Smooth muscle cell (in vitro differentiated cells): ENCODE measurements around the gene MRM3. TPM values are rescaled to one million over a fixed set of nuclear protein-coding genes. Genes with fewer than 3 reads are reported as not detected.

Source experiments
- DNase-seq: peaks from one replicate; lab custom pipeline; 2025; ENCODE audit not compliant: unreplicated experiment; lab: John Stamatoyannopoulos, UW
- H2AFZ ChIP-seq: fragments of 200-600 bp; sonication (generic); 2 replicates; pipeline ENCODE4 v1.6.0; 2016; ENCODE audit warnings: antibody characterized with exemption, low read depth, mild to moderate bottlenecking
- H3F3A ChIP-seq: fragments of 200-600 bp; sonication (generic); 2 replicates; pipeline ENCODE4 v1.6.0; 2017; ENCODE audit warnings: antibody characterized with exemption, low read depth
- H3K27ac ChIP-seq: fragments of 200-600 bp; sonication (generic); 2 replicates; pipeline ENCODE4 v1.5.1; 2016; ENCODE audit warnings: low read depth, mild to moderate bottlenecking
- H3K27me3 ChIP-seq: fragments of 200-600 bp; sonication (generic); 2 replicates; pipeline ENCODE4 v1.6.1; 2016; ENCODE audit warnings: low read depth, mild to moderate bottlenecking
- H3K36me3 ChIP-seq: fragments of 200-600 bp; sonication (generic); 2 replicates; pipeline ENCODE4 v1.5.1; 2016; ENCODE audit warnings: low read depth
- H3K4me1 ChIP-seq: fragments of 200-600 bp; sonication (generic); 2 replicates; pipeline ENCODE4 v1.5.1; 2016; ENCODE audit warnings: low read depth
- H3K4me2 ChIP-seq: fragments of 200-600 bp; sonication (generic); 2 replicates; pipeline ENCODE4 v1.6.0; 2016; ENCODE audit warnings: mild to moderate bottlenecking
- H3K4me3 ChIP-seq: fragments of 200-600 bp; sonication (generic); 2 replicates; pipeline ENCODE4 v1.5.1; 2016; ENCODE audit warnings: mild to moderate bottlenecking
- H3K79me2 ChIP-seq: fragments of 200-600 bp; sonication (generic); 2 replicates; pipeline ENCODE4 v1.6.0; 2016; ENCODE audit warnings: low read depth, mild to moderate bottlenecking
- H3K9ac ChIP-seq: fragments of 200-600 bp; sonication (generic); 2 replicates; pipeline ENCODE4 v1.6.0; 2016; ENCODE audit warnings: low read depth
- H3K9me3 ChIP-seq: fragments of 200-600 bp; sonication (generic); replicated peaks from 2 replicates; pipeline ENCODE4 v1.5.1; 2016; ENCODE audit warnings: low read depth
- H4K20me1 ChIP-seq: fragments of 200-600 bp; sonication (generic); 2 replicates; pipeline ENCODE4 v1.6.0; 2016; ENCODE audit warnings: low read depth
- CTCF ChIP-seq: fragments of 200-600 bp; sonication (generic); IDR thresholded peaks from 2 replicates; pipeline ENCODE4 v1.5.1; 2017; ENCODE audit warnings: borderline replicate concordance, mild to moderate bottlenecking, antibody characterized with exemption; ENCODE audit not compliant: insufficient read depth, poor library complexity, severe bottlenecking
- WGBS: methylation state at CpG from one replicate; pipeline ENCODE4 v1.1.7; 2016; ENCODE audit warnings: low lambda C conversion rate; 5-methylcytosine and 5-hydroxymethylcytosine counted together
- polyA plus RNA-seq: library from polyadenylated mRNA; unstranded; fragments of >200 nt; fragmentation: Nextera tagmentation; extraction: Ambion mirVana; gene quantifications from 2 replicates; pipeline ENCODE4 v1.2.1, GENCODE V29; 2016
- total RNA-seq: library from RNA; depleted of rRNA; stranded (reverse); fragments of >200 nt; gene quantifications from 2 replicates; pipeline ENCODE4 v1.2.3, GENCODE V29; 2014

The MRM3 gene
- total and polyA plus RNA-seq, 2 experiments from 2014 or later = 8.7 to 12.8 TPM

- Histone ChIP-seq H3K4me2 (no peak overlapping the region), H3K9ac (no peak overlapping the region), H3K79me2 (peaks cover 9% of the 10 kb centered on the region), H3K9me3 (no peaks in the 10 kb centered on the region), H3K36me3 (no peaks in the 10 kb centered on the region), H2AFZ (no peak overlapping the region), H3K27ac (no peak overlapping the region), H3K27me3 (no peaks in the 10 kb centered on the region), H4K20me1 (peaks cover 73% of the 10 kb centered on the region), H3F3A (no peaks in the 10 kb centered on the region), H3K4me1 (peaks cover 3% of the 10 kb centered on the region), H3K4me3 (no peak overlapping the region)
- no peak for DNase-seq
- 94% methylated on average over 33 of the region's 33 CpGs for WGBS
- TF ChIP-seq CTCF = no peak
Observed at GRCh38 chr17:806781-807522, 24.8 kb downstream of the MRM3 start.

GRCh38 chr17:807523-808294 lies 25.6 kb downstream of the MRM3 start:
- H3K27me3 ChIP-seq = no peaks in the 10 kb centered on the region
- H3K36me3 ChIP-seq = no peaks in the 10 kb centered on the region
- no peak overlapping the region for H2AFZ ChIP-seq
- H3K4me3 ChIP-seq = no peak overlapping the region
- no peaks in the 10 kb centered on the region for H3K9me3 ChIP-seq
- TF ChIP-seq CTCF = no peak
- peaks cover 9% of the 10 kb centered on the region for H3K79me2 ChIP-seq
- H3K4me1 ChIP-seq = peaks cover 3% of the 10 kb centered on the region
- H3F3A ChIP-seq = no peaks in the 10 kb centered on the region
- no peak overlapping the region for H3K27ac ChIP-seq
- peaks cover 74% of the 10 kb centered on the region for H4K20me1 ChIP-seq
- no peak for DNase-seq
- 96% methylated on average over 28 of the region's 28 CpGs for WGBS
- H3K9ac ChIP-seq = no peak overlapping the region
- no peak overlapping the region for H3K4me2 ChIP-seq

GRCh38 chr17:811051-811784 lies 29.1 kb downstream of the MRM3 start:
- H3F3A ChIP-seq = peaks cover 5% of the 10 kb centered on the region
- peaks cover 9% of the 10 kb centered on the region for H3K79me2 ChIP-seq
- H3K9me3 ChIP-seq = no peaks in the 10 kb centered on the region
- H3K36me3 ChIP-seq = no peaks in the 10 kb centered on the region
- no peak for DNase-seq
- H3K27ac ChIP-seq = no peak overlapping the region
- H4K20me1 ChIP-seq = peaks cover 76% of the 10 kb centered on the region
- H3K4me1 ChIP-seq = no peaks in the 10 kb centered on the region
- no peaks in the 10 kb centered on the region for H3K27me3 ChIP-seq
- WGBS = 70% methylated on average over 23 of the region's 29 CpGs
- H3K4me3 ChIP-seq = no peak overlapping the region
- no peak overlapping the region for H3K9ac ChIP-seq
- no peak for TF ChIP-seq CTCF
- no peak overlapping the region for H3K4me2 ChIP-seq
- no peak overlapping the region for H2AFZ ChIP-seq
